Cortex of kidney (tissue), 1 donor: ENCODE results near the gene ENO2.

Experiments used
- DNase-seq: peaks from one replicate; lab custom pipeline; 2025; lab: John Stamatoyannopoulos, UW

ENO2 gene

DNA sequence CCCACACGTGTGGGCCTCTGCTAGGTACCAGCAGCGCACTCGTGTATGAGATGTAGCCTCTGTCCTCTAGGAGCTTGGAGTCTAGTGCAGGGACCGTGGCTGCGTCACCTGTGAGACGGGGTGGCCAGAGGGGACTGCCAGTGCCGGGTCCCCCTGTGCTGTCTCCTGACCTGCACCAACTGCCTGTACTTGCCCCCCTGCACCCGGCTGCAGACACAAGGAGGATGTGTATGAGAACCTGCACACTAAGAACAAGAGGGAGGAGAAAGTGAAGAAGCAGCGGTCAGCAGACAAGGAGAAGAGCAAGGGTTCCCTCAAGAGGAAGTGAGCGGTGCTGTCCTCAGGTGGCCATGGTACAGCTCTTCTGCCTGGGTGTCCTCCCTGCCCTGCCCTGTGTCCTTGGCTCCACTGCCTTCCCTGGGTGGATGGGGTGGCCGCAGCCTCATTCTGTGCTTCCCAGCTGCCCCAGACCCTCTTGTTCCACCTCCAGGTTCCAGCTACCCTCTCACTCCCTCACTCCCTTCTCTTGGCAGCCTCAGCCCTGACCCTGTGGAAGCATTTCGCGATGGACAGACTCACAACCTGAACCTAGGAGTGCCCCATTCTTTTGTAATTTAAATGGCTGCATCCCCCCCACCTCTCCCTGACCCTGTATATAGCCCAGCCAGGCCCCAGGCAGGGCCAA, 46.4 kb downstream of the ENO2 start:
- no peak for DNase-seq

DNA sequence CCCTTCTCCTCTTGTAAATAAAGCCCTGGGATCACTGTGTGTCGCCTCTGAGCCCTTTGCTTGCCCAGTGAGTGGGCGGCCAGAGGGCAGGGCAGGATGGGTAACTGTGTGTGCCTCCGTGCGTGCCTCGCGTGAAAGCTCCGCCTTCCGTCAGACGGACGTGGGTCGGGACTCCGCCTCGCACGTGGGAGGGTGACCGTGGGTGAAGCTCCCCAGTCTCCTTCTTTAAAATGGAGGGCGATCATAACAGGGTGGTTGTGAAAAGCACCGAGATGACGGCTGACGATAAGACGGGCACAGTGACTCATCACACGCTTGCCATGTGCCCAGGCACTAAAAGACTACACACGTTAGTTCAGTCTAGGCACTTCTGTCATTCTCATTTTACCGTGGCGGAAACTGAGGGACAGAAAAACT, 46.9 kb downstream of the ENO2 start:
- DNase-seq, result no peak

DNA sequence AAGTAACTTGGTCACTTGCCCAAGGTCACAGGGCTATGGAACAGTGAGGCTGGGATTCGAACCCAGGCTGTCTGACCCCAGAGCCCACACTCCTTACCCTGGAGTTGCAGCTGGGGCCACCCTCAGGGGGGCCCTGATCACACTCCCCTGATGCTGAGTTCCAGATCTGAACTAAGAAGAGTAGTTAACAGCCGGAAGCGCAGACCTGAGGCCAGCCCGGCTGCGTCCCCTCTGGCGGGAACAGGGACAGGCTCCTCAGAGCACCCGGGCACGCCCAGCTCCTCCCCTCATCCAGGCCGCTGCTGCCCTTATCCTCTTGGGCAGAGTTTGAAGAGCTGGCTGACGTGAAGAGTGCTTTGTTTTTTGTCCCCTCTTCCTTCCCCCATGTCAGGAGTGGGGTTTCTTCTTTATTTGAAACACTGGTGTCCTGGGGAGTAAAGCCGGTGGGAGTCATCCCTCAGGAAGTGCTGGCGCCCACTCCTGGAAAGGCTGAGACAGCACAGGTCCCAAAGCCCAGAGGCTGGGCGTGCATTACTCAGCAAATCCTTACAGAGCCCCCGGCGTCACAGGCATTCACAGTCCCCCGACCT, 47.4 kb downstream of the ENO2 start:
- DNase-seq, result no peak

DNA sequence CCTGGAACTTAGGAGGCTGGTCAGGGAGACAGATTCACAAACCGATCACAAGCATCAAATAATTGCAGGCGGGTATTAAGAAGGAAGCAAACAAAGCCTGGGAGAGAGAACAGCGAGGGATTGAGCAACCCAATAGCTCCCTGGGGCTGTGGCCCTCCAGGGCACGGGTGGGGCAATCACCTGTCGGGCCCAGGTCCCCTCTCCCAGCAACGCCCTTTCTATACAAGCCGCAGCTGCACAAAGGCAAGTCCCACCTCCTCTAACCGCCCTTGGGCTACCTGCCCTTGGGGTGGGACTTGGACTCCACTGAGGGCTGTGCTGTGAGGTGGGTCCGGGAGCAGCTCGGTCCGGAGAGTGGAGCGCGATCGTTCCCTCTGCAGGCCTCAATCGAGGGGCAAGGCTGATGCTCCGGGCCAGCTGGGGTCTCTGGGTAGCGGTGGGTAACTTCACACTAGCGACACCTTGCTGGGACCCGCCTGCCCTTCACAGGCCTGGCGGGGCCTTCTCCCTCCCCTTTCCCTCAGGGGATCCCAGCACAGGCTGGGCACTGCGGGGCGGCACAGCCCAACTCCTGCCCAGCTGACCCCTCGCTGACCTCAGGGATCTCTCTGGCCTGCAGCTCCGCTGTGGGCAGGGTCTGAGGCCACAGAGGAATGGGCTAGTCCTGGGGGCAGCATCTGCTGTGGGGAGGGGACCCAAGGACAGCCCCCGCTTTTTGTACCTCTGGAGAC, 48.1 kb downstream of the ENO2 start:
- no peak for DNase-seq

DNA sequence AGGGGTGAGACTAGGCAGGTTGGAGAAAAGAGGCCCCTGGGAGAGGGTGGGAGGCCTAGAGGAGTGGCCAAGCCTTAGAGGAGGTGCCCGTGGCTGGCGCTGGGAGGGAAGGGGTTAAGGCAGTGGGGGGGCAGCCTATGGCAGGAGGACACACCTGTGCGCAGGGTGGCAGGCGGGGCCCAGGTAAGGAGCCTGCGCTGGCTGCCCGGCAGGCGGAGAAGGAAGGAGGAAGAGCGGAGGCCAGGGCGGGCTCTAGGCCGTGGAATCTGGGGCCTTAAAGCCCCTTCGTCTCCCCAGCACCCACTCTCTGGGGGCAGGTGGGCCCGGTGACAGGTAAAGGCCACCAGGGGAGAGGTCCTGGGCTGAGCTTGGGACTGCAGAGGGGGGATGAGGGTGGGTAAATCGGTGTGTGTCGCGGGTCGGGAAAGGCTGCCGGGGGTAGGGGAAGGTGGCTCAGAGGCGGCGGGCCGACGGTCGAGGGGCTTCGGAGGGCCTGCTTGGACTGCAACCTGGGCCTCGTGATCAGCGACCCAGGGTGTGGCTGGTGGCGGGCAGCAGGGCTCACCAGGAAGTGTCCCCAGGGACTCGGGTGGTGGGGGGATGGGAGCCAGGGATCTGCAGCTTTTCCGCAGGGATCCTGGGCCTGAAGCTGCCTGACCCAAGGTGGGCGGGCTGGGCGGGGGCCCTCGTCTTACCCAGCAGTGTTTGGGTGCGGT, 48.8 kb downstream of the ENO2 start:
- DNase-seq, result no peak

DNA sequence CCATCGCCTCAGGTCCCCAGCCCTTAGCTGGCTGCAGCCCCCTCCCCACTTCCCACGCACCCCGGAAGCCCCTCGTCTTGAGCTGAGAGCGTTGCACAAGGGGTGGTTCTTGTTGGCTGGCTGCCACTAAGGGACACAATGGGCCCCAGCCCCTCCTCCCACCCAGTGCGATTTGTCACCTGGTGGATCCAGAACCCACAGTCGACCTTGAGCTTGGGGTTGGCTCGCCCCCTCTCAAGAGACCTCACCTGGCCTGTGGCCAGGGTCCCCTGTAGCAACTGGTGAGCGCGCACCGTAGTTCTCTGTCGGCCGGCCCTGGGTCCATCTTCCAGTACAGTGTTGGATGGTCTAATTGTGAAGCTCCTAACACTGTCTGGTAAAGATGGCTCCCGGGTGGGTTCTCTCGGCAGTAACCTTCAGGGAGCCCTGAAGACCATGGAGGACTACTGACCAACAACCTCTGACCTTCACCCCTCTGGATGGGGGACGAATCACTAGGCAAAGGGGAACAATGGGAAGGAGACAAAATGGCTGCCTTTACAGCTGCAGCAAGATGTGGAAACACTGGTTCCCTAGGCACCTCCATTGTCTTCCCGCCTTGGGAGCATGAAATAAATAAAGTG, 49.5 kb downstream of the ENO2 start:
- DNase-seq, result no peak

DNA sequence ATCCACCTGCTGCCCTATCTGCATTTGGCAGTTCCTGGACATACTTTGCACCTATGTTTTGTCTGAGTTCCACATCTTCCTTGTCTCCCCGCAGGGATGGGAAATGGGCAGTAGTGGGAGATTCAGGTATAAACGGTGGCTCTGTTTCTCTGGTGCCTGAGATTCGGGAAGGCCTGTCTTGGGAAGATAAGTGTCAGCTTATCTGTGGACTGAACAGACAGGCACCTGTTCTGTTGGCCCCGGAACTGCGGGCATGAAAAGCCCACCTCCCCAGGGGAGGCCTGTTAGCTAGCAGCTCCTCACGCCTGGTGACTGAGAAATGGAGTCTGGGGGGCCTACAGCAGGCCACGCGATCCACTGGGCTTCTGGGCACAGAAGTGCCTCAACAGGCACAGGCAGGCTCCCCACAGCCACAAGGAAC, 50.2 kb downstream of the ENO2 start:
- no peak for DNase-seq

DNA sequence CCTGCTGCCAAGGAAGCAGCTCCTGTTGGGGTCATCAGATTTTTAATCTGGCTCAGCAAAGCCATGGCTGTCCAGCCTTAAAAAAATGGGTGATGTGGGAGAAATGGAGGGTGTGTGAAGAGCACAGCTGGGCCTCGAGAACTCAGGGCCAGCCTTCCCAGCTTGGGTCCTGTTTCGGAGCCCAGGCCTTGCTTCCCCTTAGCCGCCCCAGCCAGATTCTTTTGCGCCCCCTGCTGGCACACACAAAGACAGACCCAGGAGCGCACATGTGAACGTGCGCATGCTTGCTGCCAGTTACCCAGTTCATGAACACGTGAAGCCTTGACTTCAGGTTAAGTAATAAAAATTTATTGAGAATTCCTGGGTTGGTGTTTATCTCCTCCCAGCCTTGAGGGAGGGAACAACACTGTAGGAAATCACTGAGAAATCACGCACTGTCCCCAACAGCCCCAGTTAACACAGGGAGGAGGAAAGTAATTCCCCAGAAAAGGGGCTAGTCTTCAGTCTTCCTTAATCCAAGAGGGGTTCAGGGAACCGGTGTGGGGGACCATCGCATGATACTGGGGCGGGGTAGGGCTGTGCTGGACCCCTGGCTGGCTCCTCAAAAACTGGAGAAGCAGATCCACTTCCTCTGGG, 50.8 kb downstream of the ENO2 start:
- no peak for DNase-seq

DNA sequence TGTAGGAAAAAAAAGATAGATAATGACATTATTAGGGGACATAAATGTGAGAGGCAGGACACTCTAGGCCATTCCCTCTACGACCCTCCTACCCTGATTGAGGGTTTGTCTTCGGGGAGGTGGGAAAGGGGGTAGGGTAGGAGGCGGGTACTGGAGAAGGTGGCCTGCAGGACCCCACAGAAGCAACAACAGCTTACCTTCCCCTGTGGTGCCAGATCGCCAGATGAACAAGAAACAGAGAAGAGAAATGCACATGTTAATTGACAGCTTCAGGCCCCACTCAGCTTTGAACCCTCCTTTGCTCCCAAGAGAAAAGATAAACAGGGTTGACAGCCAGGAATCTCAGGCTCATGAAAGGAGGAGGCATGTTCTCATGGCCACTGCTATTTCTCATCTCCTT, 51.3 kb downstream of the ENO2 start:
- DNase-seq, result no peak

DNA sequence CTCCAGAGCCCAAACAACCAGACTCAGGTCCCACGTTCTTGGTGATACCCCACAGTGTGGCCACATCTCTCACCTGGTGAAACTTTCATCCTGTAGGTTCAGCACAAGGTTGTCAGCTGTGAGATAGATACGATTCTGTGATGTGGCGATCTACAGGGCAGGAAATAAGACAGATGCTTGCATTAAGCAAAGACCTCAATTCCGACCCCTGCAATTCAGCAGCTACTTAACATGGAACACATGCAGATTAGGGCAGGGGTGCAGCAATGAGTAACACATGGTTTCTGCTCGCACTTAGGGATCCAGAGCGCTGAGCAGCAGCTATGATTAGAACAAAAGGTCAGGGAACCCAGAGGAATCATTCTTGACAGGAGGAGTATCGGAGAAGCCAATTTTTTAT, 52.0 kb downstream of the ENO2 start:
- no peak for DNase-seq

DNA sequence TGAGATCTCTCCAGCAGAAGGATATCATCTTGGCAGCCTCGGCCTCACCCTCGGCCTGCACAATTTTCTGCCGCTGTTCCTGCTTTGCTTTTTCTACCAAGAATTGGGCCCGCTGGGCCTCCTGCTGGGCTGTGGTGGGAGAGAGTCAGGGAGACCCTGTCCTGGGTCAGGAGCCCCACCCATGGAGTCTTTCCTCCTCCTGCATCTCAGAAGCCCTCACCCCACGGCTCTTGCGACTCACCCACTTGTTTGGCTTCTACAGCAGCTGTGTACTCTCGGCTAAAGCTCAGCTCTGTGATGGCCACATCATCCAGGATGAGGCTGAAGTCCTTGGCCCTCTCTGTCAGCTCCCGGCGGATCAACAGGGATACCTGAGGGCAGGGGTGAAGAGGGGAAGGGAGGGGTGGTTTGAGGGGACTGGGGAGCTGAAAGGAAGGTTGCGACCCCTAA, 53.3 kb downstream of the ENO2 start:
- DNase-seq, result no peak

DNA sequence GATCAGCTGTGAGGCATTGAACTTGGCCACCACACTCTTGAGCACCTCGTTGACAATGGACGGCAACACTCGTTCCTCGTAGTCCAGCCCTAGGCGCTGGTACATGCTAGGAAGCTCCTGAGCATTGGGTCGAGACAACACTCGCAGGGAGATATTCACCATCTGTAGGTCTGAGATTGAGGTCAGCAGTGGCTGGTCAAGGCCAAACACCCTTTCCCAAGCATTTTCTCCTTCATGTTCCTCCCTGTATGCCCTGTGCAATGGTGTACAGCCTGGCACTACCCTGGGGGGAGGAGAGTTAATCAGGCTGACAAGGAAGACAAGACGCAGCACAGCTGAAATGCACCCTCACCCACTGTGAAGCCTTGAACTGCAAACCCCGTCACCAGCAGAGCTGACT, 54.0 kb downstream of the ENO2 start:
- DNase-seq, result no peak

DNA sequence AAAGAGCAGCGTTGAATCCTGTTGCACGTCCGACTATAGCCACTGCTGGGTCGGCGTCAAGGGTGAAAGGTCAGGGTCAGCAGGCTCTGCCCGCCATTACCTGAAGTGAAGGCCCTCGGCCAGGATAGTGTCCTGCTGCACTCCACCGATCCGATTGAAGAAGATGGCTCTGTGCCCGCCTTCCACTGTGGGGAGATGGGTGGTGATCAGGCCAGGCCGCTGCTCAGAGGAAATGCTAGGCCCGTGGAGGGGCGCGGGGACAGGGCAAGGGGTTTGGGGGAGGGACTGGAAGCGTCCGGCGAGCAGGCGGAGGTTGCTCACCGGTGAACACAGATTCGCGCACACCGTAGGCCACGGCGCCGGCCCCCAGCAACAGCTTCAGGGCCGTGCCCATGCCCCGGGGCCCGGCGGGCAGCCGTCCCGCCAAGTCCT, 55.7 kb downstream of the ENO2 start:
- DNase-seq, result no peak
